Measurements from ENCODE around the gene CELSR1.

DNA sequence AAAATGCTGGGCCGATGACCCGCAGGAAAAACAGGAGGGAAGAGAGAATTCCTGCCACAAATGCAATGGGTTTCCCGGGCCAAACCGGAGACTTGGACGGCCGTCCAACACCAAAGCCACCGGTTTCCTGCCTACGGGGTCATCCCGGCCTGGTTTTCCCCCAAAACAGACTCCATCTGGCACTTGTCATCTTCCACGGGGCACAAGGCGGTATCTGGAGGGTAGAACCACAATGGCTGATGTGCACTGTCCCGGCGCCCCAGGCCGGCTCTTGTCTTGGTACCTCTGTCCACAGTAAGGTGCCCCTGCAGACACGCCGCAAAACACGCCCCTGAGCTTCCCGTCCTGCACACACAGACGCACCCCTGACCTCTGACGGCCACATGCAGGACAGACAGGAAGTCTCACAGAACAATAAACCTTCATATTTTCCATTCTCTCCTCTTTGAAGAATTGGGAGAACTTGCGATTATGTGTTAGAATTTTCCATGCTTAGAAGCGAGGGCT lies 20.1 kb downstream of the CELSR1 start:
- no peak for TF ChIP-seq POLR2A (IDR thresholded peaks at IDR 0.05)
- TF ChIP-seq, protein P1, sequence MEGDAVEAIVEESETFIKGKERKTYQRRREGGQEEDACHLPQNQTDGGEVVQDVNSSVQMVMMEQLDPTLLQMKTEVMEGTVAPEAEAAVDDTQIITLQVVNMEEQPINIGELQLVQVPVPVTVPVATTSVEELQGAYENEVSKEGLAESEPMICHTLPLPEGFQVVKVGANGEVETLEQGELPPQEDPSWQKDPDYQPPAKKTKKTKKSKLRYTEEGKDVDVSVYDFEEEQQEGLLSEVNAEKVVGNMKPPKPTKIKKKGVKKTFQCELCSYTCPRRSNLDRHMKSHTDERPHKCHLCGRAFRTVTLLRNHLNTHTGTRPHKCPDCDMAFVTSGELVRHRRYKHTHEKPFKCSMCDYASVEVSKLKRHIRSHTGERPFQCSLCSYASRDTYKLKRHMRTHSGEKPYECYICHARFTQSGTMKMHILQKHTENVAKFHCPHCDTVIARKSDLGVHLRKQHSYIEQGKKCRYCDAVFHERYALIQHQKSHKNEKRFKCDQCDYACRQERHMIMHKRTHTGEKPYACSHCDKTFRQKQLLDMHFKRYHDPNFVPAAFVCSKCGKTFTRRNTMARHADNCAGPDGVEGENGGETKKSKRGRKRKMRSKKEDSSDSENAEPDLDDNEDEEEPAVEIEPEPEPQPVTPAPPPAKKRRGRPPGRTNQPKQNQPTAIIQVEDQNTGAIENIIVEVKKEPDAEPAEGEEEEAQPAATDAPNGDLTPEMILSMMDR (IDR thresholded peaks at IDR 0.05) = no peak

All from thyroid gland (tissue), 4 donors.